T follicular helper cell (primary cell): Measurements from ENCODE around the gene STKLD1.
"Not testable (repeated sequence)": the region's sequence is repeated elsewhere in the genome, so short reads cannot be mapped to it uniquely, and the experiment has no call there.

ENCODE experiments used
- DNase-seq: peaks from one replicate; pipeline ENCODE4 v3.0.0-alpha.2; 2020; ENCODE audit warnings: low read depth

STKLD1 gene

GRCh38 chr9:133386338-133386737 lies 10.2 kb downstream of the STKLD1 start:
- no peak for DNase-seq

- no peak for DNase-seq
Observed at GRCh38 chr9:133387680-133388079, 11.5 kb downstream of the STKLD1 start.

DNA sequence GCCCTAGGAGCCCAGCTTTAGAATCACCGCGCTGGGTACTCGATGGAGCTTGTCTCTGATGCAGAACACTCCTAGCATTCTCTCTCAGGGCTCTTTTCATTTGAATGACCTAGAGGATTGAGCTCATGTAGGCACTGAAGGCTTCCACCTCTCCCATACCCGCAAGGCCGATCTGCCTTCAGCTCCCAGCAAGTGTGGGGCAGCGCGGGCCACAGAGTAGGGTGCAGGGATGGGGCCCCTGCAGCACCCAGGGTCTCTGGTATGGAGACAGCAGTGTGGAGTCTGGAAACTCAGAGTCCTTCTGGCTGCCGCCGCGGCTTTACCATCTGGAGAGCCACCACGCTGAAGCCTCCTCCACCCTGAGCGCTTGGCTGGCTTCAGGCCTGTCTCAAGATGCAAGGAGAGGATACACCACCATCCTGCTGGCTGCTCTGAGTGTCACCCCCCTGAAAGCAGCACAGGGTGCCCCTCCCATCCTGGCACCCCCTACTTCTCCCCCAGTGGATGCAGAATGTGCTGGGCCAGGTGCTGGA lies 12.9 kb downstream of the STKLD1 start:
- no peak for DNase-seq

DNA sequence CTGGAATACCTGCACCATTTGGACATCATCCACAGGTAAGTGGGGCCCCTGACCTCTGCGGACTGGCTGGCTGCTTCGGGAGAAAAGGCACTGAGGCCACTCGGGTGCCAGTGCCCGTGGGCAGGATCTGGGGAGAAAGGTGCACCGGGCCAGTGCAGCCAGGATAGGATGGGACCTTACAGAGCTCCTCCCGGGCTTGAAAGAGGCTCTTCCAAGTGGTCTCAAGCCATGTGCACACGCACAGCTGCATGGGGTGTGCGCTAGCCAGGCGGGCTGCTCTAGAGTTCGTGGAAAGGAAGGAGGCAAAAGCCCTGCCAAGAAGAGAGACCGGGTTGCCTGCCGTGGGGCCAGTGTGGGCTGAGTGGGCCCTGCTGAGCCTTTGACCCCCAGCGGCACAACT lies 13.4 kb downstream of the STKLD1 start:
- DNase-seq, result no peak

GRCh38 chr9:133390713-133391112 lies 14.5 kb downstream of the STKLD1 start:
- DNase-seq, result no peak

- DNase-seq, result not testable (repeated sequence)
Observed at GRCh38 chr9:133391449-133391848, 15.3 kb downstream of the STKLD1 start.

DNA sequence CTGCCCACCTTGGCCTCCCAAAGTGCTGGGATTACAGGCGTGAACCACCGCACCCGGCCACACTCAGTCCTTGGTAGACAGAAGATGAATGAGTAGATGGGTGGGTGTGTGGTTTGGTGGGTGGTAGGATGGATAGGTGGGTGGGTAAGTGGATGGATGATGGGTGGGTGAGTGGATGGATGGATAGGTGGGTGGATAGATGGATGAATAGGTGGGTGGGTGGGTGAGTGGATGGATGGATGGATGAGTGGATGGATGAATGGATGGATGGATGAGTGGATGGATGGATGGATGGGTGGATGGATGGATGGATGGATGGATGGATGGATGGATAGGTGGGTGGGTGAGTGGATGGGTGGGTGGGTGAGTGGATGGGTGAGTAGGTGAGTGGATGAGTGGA lies 16.1 kb downstream of the STKLD1 start:
- DNase-seq, result not testable (repeated sequence)

GRCh38 chr9:133393399-133393798 lies 17.2 kb downstream of the STKLD1 start:
- no peak for DNase-seq

DNA sequence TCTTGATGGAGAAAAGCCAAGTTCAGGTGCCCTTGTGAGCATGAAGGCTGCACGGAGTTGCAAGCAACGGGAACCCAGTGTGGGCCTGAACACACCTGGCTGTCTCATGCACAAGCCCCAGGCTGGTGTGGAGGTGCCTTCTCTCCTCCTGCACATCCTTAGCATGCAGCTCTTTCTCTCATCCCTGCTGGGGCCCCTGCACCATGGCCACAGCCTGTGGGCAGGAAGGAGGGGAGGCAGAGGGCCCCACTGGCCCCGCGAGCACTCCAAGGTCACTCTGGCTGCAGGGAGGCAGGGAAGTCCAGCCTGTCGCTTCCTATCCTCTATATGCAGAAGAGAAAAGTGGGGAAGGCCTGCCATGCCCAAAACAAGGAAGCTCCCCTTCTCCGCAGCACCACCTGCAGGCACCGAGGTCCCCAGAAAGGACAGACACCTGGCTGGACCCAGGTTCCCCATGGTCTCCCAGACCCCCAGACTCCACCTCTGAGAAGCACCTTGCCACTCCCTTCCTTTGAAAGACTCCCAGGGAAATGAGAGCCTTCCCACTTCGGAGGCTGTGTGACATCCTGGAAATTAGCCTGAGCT lies 18.6 kb downstream of the STKLD1 start:
- DNase-seq, result no peak

- no peak for DNase-seq
Observed at GRCh38 chr9:133396952-133397351, 20.8 kb downstream of the STKLD1 start.

DNA sequence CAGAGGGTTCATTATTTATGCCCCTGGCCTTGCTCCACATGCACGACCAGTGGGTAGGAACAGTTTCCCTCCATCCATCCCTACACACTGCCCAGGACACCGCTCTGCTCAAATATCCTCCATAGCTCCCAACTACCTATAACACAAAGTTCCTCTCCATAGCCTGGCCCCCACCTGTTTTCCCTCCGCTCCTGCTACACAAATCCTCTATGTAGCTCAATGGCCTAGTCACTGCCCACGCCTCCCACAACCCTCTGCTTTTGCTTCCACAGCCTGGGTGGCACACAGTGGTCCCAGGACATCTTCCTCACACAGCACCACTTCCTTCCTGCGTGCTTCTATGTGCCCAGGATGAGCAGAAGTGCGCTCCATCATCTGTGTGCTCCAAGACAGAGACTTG lies 21.2 kb downstream of the STKLD1 start:
- no peak for DNase-seq

- no peak for DNase-seq
Observed at GRCh38 chr9:133397895-133398294, 21.7 kb downstream of the STKLD1 start.

GRCh38 chr9:133400292-133400691 lies 24.1 kb downstream of the STKLD1 start:
- DNase-seq, result no peak

GRCh38 chr9:133401588-133401987 lies 25.4 kb downstream of the STKLD1 start:
- no peak for DNase-seq

DNA sequence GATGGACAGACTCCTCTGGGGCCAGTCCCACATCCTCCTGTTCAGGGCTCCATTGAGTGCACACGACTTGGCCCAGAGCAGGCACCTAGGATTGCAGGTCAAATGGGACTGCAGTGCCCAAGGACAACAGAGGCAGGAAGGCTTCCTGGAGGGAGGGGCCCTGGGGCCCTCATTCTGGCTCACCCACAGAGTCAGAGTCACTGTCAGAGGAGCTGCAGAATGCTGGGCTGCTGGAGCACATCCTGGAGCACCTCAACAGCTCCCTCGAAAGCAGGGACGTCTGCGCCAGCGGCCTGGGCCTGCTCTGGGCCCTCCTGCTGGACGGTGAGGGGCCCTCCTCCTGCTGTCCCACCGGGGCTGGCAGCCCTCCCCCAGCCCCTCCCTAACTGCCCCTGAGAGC lies 26.5 kb downstream of the STKLD1 start:
- DNase-seq, result no peak

- DNase-seq, result peak; percentile 45
Observed at GRCh38 chr9:133403766-133404453, 27.7 kb downstream of the STKLD1 start.

- no peak for DNase-seq
Observed at GRCh38 chr9:133404454-133405002, 28.4 kb downstream of the STKLD1 start.

- DNase-seq, result no peak
Observed at GRCh38 chr9:133405508-133406438, 29.6 kb downstream of the STKLD1 start.

DNA sequence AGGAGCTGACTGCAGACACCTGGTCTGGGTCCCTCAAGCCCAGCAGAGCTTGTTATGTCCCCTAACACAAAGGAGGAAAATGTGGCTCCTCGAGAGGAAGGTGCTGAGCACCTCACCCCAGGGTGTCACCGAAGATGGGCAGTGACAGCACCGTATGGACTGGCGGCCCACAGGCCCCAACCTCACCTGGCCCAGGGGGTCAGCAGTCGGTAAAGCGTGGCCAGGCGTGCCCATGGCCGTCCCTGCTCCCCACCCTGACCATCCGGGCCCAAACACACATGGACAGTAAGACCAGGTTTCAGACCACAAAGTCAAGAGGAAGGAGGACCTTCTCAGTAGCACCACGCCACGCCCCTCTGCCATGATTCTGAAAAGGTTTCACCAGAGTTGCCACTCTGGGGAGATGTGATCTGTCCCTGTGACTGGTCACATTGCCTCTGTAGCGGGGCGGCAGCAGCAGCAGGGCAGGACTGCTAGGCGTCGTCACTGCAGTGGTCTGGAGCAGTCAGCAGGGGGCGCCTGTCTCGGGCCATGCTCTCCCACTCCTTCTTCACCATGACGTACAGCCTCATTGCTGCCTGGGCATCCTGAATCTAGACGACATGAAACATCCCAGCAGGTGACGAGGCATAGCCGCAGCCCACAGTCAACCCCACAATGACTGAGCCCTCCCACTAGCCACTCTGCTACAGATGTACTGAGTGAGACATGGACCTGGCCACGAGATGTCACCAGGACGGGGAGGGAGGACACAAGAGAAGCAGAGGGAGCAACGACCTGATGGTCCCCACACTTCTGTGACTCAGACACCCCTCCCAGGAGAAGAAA lies 30.5 kb downstream of the STKLD1 start:
- peak; percentile 71 for DNase-seq

GRCh38 chr9:133408042-133408441 lies 31.9 kb downstream of the STKLD1 start:
- no peak for DNase-seq

- DNase-seq, result no peak
Observed at GRCh38 chr9:133415170-133415569, 39.0 kb downstream of the STKLD1 start.
